Dermis blood vessel endothelial cell (primary cell): ENCODE measurements around the gene OR2F2. TPM values are rescaled to one million over a fixed set of nuclear protein-coding genes. Genes with fewer than 3 reads are reported as not detected.

Source experiments
- DNase-seq: peaks from one replicate; pipeline ENCODE4 v3.0.0; 2010
- total RNA-seq: library from RNA; depleted of rRNA; stranded (reverse); fragments of >200 nt; gene quantifications from 2 replicates; pipeline ENCODE4 v1.2.3, GENCODE V29; 2014

Gene OR2F2
- total RNA-seq, 1 donor from 2014 or later = not detected

DNA sequence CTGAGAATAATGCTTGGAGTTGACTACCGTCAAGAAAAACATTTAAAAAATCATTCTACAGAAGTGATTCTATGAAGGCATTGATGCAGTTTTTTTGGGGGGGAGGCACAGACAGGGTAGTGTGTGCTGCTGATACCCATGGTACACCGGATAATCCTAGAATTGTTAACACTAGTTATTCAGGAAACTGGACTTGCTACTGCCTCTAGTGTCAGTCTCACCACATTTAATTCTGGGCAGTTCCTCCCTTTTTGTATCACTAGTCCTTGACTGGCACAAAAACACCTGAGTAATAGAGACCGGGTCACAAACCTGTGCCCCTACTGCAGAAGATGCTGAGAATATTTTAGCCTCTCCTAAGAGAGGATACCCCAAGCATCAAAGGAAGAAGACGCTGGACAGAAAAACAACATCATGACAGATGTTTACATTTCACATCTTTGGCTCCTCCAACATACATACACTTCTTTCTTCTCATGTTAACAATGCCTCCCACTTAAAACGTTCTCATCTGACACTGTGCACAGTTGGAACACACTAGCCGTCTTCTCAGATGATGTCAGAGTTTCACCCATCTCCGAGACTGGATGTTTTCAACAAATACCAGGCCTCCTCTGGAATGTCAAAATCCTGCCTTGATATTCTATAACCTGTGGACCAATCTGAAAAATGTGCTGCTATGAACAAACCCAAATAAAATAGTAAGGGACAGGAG lies 19.9 kb upstream of the OR2F2 start:
- no peak for DNase-seq

DNA sequence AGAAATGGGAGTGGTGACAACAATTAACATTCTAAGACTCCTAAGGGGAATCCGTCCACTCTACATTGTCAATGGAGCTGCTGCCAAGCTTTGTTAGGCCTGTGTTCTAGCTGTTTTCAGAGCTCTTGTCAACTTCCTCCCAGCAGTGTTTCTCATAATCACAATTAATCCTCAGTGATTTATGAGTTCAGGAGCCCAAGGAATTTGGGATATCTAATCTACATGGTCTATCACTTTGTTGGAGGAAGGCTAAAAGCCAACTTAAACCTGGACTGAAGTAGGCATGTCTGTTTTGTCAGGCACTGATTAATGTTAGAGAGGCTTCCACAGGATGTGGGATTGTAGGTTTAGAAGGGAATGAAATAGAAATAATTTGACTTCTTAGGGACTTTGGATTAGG lies 10.2 kb upstream of the OR2F2 start:
- DNase-seq = no peak

DNA sequence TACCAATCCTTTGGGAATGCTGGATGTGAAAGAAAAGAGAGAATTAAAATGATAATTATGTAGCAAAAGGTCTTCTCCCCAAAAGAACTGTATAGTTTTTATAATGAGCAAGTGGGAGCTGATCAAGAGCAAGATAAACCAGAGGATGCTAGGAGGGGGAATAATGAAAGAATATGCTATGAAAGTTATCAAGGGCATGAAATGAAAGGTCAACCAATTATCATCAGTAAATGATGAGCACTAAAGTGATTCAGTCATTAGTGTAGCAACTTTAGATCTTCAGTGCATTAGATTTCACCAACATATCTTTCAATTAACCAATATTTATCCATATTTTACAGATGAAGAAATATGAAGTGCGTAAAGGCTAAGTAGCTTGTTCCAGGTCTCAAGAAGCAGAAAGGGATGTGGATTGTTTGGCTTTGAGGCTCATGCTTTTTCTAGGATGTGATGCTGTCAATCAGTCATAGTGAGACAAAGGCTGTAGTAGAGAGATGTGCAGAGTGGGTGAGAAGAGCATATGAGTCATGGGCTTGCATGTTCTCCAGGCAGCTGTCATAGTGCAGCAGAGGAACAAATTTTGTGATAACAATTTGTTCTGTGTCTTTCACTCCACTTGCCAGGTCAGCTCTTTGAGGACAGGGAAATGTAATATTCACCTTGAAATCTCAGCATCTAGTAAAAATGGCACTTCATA lies 5.7 kb upstream of the OR2F2 start:
- DNase-seq = no peak

DNA sequence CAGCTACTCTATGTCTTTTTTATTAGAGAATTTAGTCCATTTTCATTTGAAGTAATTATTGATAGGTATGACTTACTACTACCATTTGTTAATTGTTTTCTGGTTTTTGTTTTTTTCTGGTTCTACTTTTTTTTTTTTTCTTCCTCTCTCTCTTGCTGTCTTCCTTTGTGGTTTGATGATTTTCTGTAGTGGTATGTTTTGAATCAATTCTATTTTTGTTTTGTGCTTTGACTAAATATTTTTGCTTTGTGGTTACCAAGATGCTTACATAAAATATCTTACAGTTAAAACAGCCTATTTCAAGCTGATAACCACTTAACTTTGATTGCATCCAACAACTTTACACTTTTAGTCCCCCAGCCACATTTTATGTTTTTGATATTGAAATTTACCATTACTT lies 3.3 kb upstream of the OR2F2 start:
- DNase-seq = no peak

DNA sequence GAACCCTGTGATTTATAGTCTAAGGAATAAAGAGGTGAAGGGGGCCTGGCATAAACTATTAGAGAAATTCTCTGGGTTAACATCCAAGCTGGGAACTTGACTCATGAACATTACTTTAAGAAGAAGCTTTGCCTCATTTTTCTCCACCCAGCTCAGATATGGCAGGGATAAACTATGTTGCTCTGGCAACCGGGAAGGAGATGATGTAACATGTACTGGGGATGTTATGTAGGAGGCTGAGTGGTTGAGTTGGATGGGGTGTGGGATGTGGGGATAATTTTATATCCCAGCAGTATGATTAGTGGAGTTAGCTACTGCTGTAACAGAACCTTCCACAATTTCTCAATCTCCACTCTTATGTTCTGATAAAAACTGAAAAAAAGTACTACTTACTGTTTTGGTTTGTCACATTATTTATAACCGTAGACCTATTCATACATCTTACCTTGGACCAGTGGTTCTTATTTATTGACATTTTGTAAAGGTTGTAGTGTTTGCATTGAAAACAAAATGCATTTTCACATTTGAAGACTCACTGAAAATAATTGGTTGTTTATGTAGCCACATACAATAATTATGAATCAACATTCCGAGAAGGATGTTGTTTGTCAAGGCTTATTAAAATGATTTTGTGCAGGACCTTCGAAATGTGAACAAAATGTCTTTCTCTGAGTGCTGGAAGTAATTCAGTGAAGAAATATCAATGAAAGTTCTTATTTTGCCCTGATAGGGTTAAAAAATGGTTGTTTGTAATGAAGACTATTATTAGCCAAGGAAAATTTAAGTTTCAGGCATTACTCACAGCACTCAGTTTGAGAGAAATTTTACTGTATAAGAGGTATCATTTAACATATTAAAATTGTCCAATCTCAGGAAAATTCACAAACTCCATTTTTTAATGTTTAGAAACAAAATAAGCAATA lies 1.3 kb downstream of the OR2F2 start:
- no peak for DNase-seq

DNA sequence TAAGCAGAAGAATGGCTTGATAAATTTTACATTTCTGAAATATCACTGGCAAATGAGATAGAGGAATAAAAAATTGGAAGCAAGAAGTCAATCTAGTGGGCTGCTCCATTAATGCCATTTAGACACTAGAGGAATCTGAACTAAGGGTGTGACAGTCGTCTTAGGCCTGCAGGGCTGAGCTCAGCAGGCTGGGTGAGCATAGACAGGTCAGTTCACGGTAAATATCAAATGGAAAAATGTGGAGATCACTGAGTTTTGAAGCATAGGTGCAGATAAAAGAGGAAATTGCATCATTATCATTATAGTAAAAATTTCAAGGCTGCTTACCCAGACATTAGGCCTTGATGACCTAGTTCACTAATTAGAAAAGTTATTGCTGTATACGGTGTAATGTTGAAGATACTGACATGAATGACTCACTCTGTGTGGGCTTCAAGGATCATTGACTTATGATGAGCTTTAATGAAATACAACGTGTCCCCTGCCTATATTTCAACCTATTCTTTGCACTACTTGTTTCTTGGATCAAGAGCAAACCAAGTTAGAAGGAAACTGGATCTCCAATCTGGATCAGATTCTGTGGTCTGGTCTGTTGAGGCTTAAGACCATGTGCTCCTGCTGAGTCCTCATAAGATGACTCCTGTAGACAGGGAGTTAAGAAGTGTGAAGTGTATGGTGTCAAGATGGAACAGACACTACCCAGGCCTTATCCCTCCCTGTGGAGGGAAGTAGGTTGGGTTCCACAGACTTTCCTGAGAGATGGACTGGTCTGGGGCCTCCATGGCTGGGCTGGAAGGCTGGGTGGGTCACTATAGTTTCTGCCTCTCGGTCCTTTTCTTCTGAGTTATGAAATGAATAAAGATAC lies 3.6 kb downstream of the OR2F2 start:
- DNase-seq = no peak

DNA sequence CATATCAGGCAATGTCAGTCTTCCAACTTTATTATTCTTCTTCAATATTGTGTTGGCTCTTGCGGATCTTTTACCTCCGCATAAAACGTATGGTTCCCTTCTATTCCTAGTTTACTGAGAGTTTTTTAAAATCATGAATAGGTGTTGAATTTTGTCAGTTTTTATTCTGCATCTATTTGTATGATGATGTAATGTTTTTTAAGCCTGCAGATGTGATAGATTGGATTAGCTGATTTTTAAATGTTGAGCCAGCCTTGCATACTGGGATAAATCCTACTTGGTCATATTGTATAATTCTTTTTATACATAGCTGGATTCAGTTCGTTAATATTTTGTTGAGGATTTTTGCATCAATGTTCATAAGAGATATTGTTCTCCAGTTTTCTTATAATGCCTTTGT lies 10.4 kb downstream of the OR2F2 start:
- DNase-seq = no peak

DNA sequence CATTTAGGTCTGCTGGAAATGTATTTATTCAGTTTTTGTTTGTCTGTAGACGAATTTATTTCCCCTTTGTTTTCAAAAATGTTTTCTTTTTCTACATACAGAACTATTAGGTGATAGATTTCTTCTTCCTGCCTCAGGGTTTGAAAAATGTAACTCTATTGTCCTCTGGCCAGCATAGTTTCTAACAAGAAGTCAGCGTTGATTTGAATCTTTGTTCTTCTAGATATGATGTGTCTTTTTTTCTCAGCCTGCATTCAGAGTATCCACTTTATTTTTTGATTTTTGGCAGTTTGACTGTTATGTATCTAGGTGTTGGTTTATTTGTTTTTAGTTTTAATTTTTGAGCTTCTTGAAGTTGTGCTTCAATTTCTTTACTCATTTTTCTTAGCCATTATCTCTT lies 12.1 kb downstream of the OR2F2 start:
- no peak for DNase-seq

DNA sequence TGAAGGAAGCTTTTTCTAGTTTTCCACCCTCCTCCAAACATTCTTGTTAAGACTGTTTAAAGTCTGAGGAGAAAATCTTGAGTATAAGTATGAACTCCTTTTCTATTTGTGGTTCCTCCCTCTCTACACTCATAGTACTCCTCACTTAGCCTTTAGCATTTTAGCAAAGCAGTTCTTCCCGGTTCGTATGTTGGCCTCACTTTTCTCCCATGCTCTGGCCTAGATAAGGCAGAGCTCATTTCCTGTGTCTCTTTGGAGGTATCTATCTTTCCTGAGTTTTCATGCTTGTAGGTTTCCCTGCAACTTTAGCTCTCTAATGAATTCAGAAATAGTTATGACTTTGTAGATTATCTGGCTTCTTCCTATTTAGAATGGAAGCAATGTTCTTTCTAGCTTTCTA lies 13.7 kb downstream of the OR2F2 start:
- DNase-seq = no peak

DNA sequence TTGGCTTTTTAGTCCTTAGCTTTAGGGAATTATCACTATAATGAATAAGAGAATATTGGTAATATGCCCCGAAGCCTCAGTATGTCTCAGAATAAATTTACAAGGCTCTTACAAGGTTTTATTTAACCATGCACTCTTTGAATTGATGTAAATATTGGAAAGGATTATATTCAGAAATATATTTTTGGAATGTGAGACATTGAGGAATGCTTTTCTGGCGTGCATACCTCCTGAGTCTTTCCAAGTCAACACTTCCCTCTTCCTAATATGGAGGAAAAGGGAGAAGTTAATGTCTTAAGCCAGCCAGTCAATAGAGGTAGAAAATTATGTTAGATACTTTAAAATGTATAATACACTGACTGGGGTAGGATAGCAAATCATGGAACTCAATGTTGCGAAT lies 18.4 kb downstream of the OR2F2 start:
- no peak for DNase-seq

DNA sequence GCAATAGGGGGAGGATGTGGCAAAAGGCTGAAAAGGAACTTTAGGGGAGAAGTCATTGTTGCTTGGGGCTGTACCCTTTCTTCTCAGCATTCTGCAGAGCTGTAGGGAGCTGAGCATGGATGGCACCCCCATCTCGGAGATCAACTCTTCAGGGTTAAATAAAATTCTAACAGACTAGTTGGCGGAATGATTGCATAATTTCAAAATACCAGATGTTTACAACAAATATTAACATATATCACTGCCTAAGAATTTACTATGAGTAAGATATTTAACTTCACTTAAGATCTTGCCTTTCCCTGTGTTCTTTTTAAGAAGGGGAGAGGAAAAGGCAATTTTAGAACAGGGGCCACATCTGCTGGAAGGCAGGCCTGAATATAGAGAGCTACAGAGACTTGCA lies 19.1 kb downstream of the OR2F2 start:
- no peak for DNase-seq

DNA sequence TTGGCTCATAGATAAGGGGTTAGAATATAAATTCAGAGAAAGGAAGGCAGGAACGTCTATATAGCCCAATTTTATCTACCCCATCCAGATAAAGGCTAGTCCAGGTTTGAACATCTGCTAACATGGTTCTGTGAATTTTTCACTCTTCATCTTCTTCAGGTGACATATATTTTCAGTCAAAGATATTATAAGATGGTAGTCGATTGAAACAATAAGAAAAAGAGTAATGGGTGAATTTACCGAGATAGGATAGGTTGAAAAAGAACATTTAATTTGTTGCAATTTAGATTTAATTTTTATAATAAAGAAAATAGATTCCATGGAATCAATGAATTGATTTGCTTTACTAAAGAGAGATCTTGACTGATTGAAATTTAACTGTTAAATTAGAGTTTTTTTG lies 19.5 kb downstream of the OR2F2 start, which contains the start of gene OR2F1:
TSS of gene OR2F1 (plus strand) at position 301 of the 400 bp plus-strand sequence. CDS start 5,127 bp downstream, outside the sequence.
- no peak for DNase-seq

DNA sequence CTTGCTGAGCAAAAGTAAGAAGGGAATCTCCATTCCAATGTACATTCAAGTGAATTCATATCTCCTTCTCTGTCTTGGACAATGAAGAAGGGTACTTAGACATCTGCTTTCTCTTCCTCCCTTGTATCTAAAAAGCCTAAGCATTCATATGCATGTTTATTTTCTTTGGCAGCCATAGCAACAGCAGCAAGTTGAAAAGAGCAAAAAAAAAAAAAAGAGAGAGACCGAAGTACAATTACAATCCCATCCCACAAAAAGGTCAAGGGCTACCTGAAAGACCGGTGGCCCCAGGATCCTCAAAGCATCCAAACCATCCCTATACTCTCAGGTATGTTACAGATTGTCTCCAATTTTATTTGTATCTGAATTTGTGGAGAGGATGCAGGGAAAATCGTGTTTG lies 23.7 kb downstream of the OR2F2 start:
- DNase-seq = no peak

DNA sequence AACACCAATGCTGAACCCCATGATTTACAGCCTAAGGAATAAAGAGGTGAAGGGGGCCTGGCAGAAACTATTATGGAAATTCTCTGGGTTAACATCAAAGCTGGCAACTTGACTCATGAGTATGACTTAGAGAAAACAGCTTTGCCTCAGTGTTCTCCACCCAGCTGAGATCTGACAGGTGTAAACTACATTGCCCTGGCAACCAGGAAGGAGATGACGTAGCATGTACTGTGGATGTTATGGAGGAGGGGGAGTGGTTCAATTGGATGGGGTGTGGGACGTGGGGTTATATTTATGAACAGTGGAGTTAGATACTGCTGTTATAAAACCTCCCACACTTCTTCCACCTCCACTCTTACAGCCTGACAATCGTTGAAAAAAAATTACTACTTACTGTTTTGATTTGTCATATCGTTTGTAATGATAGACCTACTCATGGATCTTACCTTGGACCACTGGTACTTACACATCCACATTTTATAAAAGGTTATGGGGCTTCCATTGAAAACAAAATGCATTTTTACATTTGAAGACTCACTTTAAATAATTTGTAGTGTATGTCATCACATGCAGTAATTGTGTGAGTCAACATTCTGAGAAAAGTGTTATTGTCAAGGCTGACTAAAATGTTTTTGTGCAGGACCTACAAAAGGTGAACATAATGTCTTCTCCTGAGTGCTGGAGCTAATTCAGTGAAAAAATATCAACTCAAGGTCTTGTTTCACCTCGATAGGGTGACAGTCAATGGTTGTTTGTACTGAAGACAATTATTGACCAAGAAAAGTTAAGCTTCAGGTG lies 26.0 kb downstream of the OR2F2 start:
- DNase-seq = no peak

DNA sequence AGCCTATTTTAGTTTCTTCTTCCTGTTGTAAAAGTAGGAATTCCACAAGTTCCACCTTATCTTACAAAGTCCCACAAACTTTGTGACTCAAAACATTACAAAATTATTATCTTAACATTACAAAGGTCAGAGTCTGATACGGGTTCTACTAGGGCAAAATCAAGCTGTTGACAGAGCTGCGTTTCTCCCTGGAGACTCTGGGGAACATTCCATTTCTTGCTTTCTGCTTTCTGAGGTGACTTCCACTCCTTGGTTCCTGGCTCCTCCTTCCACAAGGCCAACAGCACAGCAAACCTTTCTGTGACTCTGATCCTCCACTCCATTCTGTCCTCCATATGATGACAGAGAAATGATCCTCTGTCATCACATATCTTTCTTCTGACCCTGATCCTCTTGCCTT lies 30.2 kb downstream of the OR2F2 start:
- DNase-seq = no peak

DNA sequence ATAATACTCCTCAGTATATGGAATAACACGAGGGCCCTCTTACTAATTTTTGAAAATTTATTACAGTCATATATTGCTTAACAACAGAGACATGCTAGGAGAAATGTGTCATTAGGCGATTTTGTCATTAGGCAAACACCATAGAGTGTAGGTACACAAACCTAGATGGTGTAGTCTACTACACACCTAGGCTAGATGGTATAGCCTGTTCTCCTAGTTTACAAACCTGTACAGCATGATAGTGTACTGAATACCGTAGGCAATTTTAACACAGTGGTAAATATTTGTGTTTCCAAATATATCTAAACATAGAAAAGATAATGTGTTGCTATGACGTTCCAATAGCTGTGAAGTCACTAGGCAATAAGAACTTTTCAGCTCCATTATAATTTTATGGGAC lies 32.4 kb downstream of the OR2F2 start:
- no peak for DNase-seq

DNA sequence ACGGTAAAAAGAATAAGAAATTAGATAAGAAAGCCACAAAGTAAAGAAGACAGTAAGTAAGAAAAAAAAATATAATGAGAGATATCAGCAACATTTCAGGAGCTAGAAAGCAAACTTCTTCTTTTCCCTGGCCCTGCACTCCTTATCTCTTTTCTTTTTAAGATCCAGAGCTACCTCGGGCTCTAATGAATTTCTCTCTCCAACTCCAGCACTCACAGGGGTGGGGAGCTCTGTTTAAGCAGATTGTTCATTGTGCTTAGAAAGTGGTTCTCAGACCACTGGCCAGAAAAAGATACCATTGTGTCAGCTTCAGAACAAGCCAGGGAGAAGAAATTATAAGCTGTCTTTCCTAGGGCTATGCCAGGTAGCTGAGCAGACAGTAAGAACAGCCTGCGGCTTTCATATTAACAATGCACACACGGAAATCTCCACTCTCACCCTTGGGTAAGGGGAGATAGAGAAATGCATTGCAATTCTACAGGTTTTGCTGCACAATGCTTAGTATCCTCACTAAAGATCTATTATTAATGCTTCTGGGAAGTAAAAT lies 38.9 kb downstream of the OR2F2 start:
- no peak for DNase-seq

DNA sequence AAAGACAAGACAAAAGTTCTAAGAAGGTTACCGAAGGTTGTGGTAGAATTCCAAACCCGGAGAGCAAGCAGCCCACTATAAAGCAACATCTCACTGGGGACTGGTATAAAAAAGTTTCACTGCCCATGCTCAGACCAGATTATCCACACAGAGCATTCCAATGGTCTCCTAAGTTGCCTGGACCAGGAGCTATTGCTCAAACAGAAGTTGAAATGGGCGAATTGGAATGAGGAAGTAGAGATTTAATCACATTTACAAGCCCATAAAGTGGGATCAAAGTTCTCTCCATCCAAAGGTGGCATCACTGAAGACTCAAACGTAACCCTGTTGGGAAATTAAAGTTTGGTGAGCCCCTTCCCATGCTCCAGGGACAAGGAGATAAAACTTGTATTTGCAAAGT lies 39.4 kb downstream of the OR2F2 start:
- DNase-seq = no peak

DNA sequence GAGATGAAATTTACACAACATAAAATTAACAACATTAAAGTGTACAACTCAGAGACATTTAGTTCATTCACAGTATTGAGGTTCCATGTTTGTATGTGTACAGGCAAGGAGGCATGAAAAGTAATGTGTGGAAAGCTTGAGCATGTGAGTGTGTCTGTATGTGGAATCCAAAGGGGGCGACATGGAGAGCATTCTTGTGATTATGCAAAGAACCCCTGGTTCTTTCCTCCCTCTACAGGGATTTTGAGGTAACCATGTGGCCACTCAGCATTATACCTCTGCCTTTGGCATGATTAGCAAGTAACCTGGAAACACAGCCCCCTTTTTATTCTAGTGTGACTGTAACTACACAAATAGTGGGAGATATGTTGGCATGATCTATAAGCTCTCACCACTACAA lies 40.6 kb downstream of the OR2F2 start:
- no peak for DNase-seq

DNA sequence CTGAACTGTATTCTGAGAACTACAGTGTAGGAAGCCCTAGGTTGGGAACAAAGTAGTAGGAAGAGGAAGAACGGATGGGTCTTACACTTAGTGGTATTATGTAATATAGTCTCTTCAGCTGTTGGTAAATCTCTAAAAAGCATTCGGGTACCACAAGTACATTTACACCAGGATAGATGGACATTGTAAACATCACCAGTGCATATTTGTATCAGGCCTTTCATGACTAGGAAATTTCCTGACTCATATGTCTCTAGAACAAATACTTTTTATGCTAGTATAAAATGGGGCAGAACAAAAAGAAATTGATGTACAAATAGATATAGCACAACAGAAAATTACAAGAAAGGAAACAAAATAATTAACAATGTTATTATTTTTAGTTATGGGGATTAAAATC lies 43.6 kb downstream of the OR2F2 start:
- no peak for DNase-seq

DNA sequence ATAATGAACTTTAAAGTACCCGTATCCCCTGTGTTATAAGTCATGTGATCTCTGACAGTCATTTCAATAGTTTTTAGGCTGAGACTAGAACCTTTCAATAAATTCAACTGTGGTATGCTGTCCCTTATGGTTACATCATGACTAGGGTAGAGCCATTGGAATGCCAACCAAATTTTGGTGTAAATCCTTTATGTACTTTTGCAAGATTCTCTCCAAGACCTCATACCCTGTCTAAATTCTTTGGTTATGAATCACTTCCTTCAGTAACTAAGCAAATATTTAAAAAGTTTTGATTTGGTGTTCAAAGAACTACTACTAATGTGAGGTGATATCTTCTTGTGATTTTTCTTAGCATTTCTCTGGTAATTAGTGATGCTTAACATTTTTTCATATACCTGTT lies 44.3 kb downstream of the OR2F2 start:
- DNase-seq = peak; percentile 49
